ENCODE results near the gene CDADC1. TPM values are rescaled to one million over a fixed set of nuclear protein-coding genes. Genes with fewer than 3 reads are reported as not detected.

Gene CDADC1
- total and polyA plus RNA-seq, 2 of the 13 experiments (the other 11 are each of a cell fraction or from before 2014, with no cell fraction given): 2.4 to 9.0 TPM

DNA sequence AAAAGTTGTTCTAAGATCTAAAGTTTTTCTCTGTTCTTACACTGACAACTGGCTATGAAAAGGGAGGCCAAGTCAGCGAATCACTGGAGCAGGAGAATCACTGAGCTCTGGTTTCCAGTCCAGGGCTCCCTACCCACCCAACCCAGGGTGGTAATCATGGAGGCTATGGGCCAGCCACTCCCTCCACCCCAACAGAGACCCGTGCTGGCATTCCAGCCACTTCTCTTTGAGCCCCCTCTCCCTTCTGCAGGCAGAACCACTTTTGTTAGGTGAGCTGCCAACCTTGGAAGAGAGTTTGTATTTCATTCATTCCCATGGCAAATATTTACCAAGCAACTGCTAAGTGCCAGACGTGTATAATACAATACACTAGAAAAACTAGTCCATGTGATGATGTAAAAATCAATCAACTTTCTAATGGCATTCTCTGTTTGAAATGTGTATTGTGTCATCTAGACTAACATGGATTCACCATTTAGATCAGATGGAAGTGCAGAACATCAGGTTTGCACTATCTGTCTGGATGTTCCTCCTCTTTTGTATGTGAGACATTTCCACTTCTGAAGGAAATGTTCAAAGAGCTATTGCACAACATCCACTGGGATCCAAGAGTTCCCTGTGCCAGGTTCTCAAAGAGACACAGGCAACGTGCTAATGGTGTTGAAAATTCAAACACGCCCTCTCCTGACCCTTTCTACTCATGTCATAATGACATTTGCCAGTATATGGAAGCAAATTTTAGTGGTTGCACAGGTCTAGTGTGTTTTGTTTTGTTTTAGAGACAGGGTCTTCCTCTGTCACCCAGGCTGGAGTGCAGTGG is 22.3 kb upstream of the CDADC1 start (continued):
- TF ChIP-seq, protein P1, sequence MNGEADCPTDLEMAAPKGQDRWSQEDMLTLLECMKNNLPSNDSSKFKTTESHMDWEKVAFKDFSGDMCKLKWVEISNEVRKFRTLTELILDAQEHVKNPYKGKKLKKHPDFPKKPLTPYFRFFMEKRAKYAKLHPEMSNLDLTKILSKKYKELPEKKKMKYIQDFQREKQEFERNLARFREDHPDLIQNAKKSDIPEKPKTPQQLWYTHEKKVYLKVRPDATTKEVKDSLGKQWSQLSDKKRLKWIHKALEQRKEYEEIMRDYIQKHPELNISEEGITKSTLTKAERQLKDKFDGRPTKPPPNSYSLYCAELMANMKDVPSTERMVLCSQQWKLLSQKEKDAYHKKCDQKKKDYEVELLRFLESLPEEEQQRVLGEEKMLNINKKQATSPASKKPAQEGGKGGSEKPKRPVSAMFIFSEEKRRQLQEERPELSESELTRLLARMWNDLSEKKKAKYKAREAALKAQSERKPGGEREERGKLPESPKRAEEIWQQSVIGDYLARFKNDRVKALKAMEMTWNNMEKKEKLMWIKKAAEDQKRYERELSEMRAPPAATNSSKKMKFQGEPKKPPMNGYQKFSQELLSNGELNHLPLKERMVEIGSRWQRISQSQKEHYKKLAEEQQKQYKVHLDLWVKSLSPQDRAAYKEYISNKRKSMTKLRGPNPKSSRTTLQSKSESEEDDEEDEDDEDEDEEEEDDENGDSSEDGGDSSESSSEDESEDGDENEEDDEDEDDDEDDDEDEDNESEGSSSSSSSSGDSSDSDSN (CRISPR knock-in tag; IDR thresholded peaks at IDR 0.05): no peak
- no peak for TF ChIP-seq TBL1XR1 (IDR thresholded peaks at IDR 0.05; ENCODE audit: borderline replicate concordance, low read length, partially characterized antibody)
- TF ChIP-seq NR2F1 (CRISPR knock-in tag; IDR thresholded peaks at IDR 0.05): no peak
- no peak for TF ChIP-seq ZNF713 (CRISPR knock-in tag; IDR thresholded peaks at IDR 0.05)
- TF ChIP-seq ZNF724P (CRISPR knock-in tag; IDR thresholded peaks at IDR 0.05; ENCODE audit: borderline replicate concordance): no peak
- TF ChIP-seq, protein P2, sequence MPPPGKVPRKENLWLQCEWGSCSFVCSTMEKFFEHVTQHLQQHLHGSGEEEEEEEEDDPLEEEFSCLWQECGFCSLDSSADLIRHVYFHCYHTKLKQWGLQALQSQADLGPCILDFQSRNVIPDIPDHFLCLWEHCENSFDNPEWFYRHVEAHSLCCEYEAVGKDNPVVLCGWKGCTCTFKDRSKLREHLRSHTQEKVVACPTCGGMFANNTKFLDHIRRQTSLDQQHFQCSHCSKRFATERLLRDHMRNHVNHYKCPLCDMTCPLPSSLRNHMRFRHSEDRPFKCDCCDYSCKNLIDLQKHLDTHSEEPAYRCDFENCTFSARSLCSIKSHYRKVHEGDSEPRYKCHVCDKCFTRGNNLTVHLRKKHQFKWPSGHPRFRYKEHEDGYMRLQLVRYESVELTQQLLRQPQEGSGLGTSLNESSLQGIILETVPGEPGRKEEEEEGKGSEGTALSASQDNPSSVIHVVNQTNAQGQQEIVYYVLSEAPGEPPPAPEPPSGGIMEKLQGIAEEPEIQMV (CRISPR knock-in tag; IDR thresholded peaks at IDR 0.05; ENCODE audit: low read depth): no peak
- no peak for TF ChIP-seq SP5 (CRISPR knock-in tag; IDR thresholded peaks at IDR 0.05; ENCODE audit: borderline replicate concordance, low read depth)
- TF ChIP-seq ZNF564 (CRISPR knock-in tag; IDR thresholded peaks at IDR 0.05): no peak
- no peak for TF ChIP-seq ZNF563 (CRISPR knock-in tag; IDR thresholded peaks at IDR 0.05)
- TF ChIP-seq HNF4A (CRISPR knock-in tag; IDR thresholded peaks at IDR 0.05): peak; percentile 5; the same call in 1 of the 2 replicates
- TF ChIP-seq, protein P3, sequence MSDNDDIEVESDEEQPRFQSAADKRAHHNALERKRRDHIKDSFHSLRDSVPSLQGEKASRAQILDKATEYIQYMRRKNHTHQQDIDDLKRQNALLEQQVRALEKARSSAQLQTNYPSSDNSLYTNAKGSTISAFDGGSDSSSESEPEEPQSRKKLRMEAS (IDR thresholded peaks at IDR 0.05): peak; percentile 15; the same call in 1 of the 2 replicates
- TF ChIP-seq, protein P4, sequence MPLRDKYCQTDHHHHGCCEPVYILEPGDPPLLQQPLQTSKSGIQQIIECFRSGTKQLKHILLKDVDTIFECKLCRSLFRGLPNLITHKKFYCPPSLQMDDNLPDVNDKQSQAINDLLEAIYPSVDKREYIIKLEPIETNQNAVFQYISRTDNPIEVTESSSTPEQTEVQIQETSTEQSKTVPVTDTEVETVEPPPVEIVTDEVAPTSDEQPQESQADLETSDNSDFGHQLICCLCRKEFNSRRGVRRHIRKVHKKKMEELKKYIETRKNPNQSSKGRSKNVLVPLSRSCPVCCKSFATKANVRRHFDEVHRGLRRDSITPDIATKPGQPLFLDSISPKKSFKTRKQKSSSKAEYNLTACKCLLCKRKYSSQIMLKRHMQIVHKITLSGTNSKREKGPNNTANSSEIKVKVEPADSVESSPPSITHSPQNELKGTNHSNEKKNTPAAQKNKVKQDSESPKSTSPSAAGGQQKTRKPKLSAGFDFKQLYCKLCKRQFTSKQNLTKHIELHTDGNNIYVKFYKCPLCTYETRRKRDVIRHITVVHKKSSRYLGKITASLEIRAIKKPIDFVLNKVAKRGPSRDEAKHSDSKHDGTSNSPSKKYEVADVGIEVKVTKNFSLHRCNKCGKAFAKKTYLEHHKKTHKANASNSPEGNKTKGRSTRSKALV (CRISPR knock-in tag; IDR thresholded peaks at IDR 0.05): no peak
- TF ChIP-seq ZNF816 (CRISPR knock-in tag; IDR thresholded peaks at IDR 0.05; ENCODE audit: borderline replicate concordance): no peak
- TF ChIP-seq ZNF124 (CRISPR knock-in tag; IDR thresholded peaks at IDR 0.05): no peak
- TF ChIP-seq STAG1 (CRISPR knock-in tag; IDR thresholded peaks at IDR 0.05): peak; percentile 11; the same call in 1 of the 2 replicates
- TF ChIP-seq, protein P5, sequence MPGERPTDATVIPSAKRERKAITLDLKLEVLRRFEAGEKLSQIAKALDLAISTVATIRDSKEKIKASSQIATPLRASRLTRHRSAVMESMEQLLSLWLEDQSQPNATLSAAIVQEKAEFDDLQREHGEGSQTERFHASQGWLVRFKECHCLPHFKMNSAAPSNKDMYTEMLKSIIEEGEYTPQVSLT (CRISPR knock-in tag; IDR thresholded peaks at IDR 0.05; ENCODE audit: borderline replicate concordance, low read depth): no peak
- no peak for TF ChIP-seq FOXM1 (CRISPR knock-in tag; IDR thresholded peaks at IDR 0.05)
- TF ChIP-seq THAP11 (CRISPR knock-in tag; IDR thresholded peaks at IDR 0.05): no peak
- TF ChIP-seq ZNF598 (CRISPR knock-in tag; IDR thresholded peaks at IDR 0.05; ENCODE audit: borderline replicate concordance): no peak
- TF ChIP-seq SRSF1 (optimal IDR thresholded peaks at IDR 0.05; ENCODE audit: low read depth, low read length): no peak

Data from HepG2 (cell line).